DMS153 treated with DMSO at 0.1 percent for 48 hours (cell line): ENCODE results near the gene EPM2AIP1.
"Not testable (repeated sequence)": the region's sequence is repeated elsewhere in the genome, so short reads cannot be mapped to it uniquely, and the experiment has no call there.

Source experiments
- DNase-seq: peaks from one replicate; lab custom pipeline; 2025; ENCODE audit not compliant: unreplicated experiment; lab: John Stamatoyannopoulos, UW

EPM2AIP1 gene

GRCh38 chr3:36992806-36993325 is at the start of gene EPM2AIP1:
TSS of gene EPM2AIP1 (minus strand) at chr3:36993131. CDS start at chr3:36993077, 54 bp downstream.
- no peak for DNase-seq

- DNase-seq: not testable (repeated sequence)
These were observed 49.8 kb upstream of the EPM2AIP1 start for GRCh38 chr3:37042712-37043111.

- DNase-seq: no peak
These were observed 48.7 kb upstream of the EPM2AIP1 start for GRCh38 chr3:37041546-37042195.

GRCh38 chr3:37040231-37040630 is 47.3 kb upstream of the EPM2AIP1 start:
- DNase-seq: no peak

GRCh38 chr3:37039161-37039846 is 46.4 kb upstream of the EPM2AIP1 start:
- DNase-seq: no peak

GRCh38 chr3:37037352-37037751 is 44.4 kb upstream of the EPM2AIP1 start:
- DNase-seq: no peak

GRCh38 chr3:37032961-37033360 is 40.0 kb upstream of the EPM2AIP1 start:
- DNase-seq: no peak

- no peak for DNase-seq
These were observed 38.3 kb upstream of the EPM2AIP1 start for GRCh38 chr3:37031096-37031682.

- DNase-seq: no peak
These were observed 37.7 kb upstream of the EPM2AIP1 start for GRCh38 chr3:37030588-37030987.

GRCh38 chr3:37029516-37030163 is 36.7 kb upstream of the EPM2AIP1 start:
- no peak for DNase-seq

GRCh38 chr3:37029111-37029510 is 36.2 kb upstream of the EPM2AIP1 start:
- no peak for DNase-seq

GRCh38 chr3:37028329-37028728 is 35.4 kb upstream of the EPM2AIP1 start:
- no peak for DNase-seq

- DNase-seq: no peak
These were observed 33.9 kb upstream of the EPM2AIP1 start for GRCh38 chr3:37026851-37027250.

- no peak for DNase-seq
These were observed 32.8 kb upstream of the EPM2AIP1 start for GRCh38 chr3:37025561-37026335.

- DNase-seq: no peak
These were observed 32.0 kb upstream of the EPM2AIP1 start for GRCh38 chr3:37024820-37025405.

- DNase-seq: no peak
These were observed 31.2 kb upstream of the EPM2AIP1 start for GRCh38 chr3:37024092-37024491.

- DNase-seq: no peak
These were observed 24.8 kb upstream of the EPM2AIP1 start for GRCh38 chr3:37017683-37018082.

- DNase-seq: no peak
These were observed 24.0 kb upstream of the EPM2AIP1 start for GRCh38 chr3:37016903-37017302.

GRCh38 chr3:37015642-37016041 is 22.7 kb upstream of the EPM2AIP1 start:
- DNase-seq: no peak

GRCh38 chr3:37014620-37015019 is 21.7 kb upstream of the EPM2AIP1 start:
- DNase-seq: no peak
